OCI-LY1 (cell line): ENCODE data around the gene GPR33.

ENCODE experiments used
- H2AFZ ChIP-seq: fragments of 200-600 bp; sonication (generic), shearing (Covaris generic); 2 replicates; pipeline ENCODE4 v1.6.0; 2014; ENCODE audit warnings: antibody characterized with exemption, mild to moderate bottlenecking, low read length
- H3F3A ChIP-seq: fragments of 200-600 bp; sonication (generic), shearing (Covaris generic); 2 replicates; pipeline ENCODE4 v1.6.0; 2014; ENCODE audit warnings: mild to moderate bottlenecking, antibody characterized with exemption, low read length, moderate library complexity; ENCODE audit not compliant: insufficient read depth
- H3K27ac ChIP-seq: fragments of 200-600 bp; sonication (generic); 2 replicates; pipeline ENCODE4 v1.5.1; 2014; ENCODE audit warnings: low read length, mixed run types, mild to moderate bottlenecking, low read depth; ENCODE audit not compliant: poor library complexity, severe bottlenecking
- H3K27me3 ChIP-seq: fragments of 200-600 bp; sonication (generic); 2 replicates; pipeline ENCODE4 v1.6.0; 2014; ENCODE audit warnings: antibody characterized with exemption, mild to moderate bottlenecking, low read length, moderate library complexity; ENCODE audit not compliant: insufficient read depth
- H3K36me3 ChIP-seq: fragments of 200-600 bp; sonication (generic); 2 replicates; pipeline ENCODE4 v1.6.1; 2014; ENCODE audit warnings: mild to moderate bottlenecking, antibody characterized with exemption, low read length, moderate library complexity, mixed read lengths; ENCODE audit not compliant: insufficient read depth
- H3K4me1 ChIP-seq: fragments of 200-600 bp; sonication (generic); 2 replicates; pipeline ENCODE4 v1.5.1; 2014; ENCODE audit warnings: mild to moderate bottlenecking, low read length, moderate library complexity; ENCODE audit not compliant: insufficient read depth, severe bottlenecking
- H3K4me2 ChIP-seq: fragments of 200-600 bp; sonication (generic), shearing (Covaris generic); 2 replicates; pipeline ENCODE4 v1.6.1; 2014; ENCODE audit warnings: low read length
- H3K4me3 ChIP-seq: fragments of 200-600 bp; sonication (generic); 2 replicates; pipeline ENCODE4 v1.5.1; 2014; ENCODE audit warnings: low read length, low read depth, mild to moderate bottlenecking, mixed read lengths; ENCODE audit not compliant: poor library complexity, severe bottlenecking
- H3K79me2 ChIP-seq: fragments of 200-600 bp; shearing (Covaris generic); 2 replicates; pipeline ENCODE4 v1.6.1; 2016; ENCODE audit warnings: mixed run types, low read length, mixed read lengths; ENCODE audit not compliant: insufficient read depth
- H3K9ac ChIP-seq: fragments of 200-600 bp; sonication (generic), shearing (Covaris generic); 2 replicates; pipeline ENCODE4 v1.6.1; 2014; ENCODE audit warnings: mild to moderate bottlenecking, low read length, mixed read lengths
- H3K9me2 ChIP-seq: fragments of 200-600 bp; sonication (generic), shearing (Covaris generic); 2 replicates; pipeline ENCODE4 v1.6.1; 2014; ENCODE audit warnings: low read depth, mild to moderate bottlenecking, low read length, mixed read lengths
- H3K9me3 ChIP-seq: fragments of 200-600 bp; shearing (Covaris generic); 2 replicates; pipeline ENCODE4 v1.6.1; 2014; ENCODE audit warnings: low read length, mixed read lengths
- H4K20me1 ChIP-seq: fragments of 200-600 bp; sonication (generic), shearing (Covaris generic); 2 replicates; pipeline ENCODE4 v1.6.0; 2016; ENCODE audit warnings: mild to moderate bottlenecking, low read length; ENCODE audit not compliant: insufficient read depth
- CTCF ChIP-seq: fragments of 200-600 bp; sonication (generic), shearing (Covaris generic); IDR thresholded peaks from 2 replicates; pipeline ENCODE4 v1.5.1; 2017; ENCODE audit warnings: mild to moderate bottlenecking, antibody characterized with exemption, low read length, moderate library complexity, mixed read lengths
- EZH2 ChIP-seq: fragments of 200-600 bp; sonication (generic), shearing (Covaris generic); IDR thresholded peaks from 2 replicates; pipeline ENCODE4 v1.8.0; 2017; ENCODE audit warnings: borderline replicate concordance, mixed run types, mild to moderate bottlenecking, antibody characterized with exemption, low read length, moderate library complexity, mixed read lengths

Gene GPR33

GRCh38 chr14:31487886-31488285, at the start of gene GPR33:
Gene GPR33 (minus strand): TSS chr14:31488039. CDS start chr14:31483965, 4,074 bp downstream.
- TF ChIP-seq EZH2 (no peak), CTCF (no peak)
- Histone ChIP-seq H2AFZ (0 out of 2 replicates have a peak within 1 kb of the TSS, but pooled peaks have one; percentile 76), H3K4me1 (peaks cover 22% of the 10 kb centered on the region), H3K9me2 (no peaks in the 10 kb centered on the region), H4K20me1 (no peaks in the 10 kb centered on the region), H3K9me3 (no peaks in the 10 kb centered on the region), H3K36me3 (no peaks in the 10 kb centered on the region), H3K27ac (peak within 1 kb of the TSS; percentile 79), H3K4me2 (no peak within 1 kb of the TSS), H3K4me3 (no peak within 1 kb of the TSS), H3F3A (no peaks in the 10 kb centered on the region), H3K27me3 (no peaks in the 10 kb centered on the region), H3K9ac (no peak within 1 kb of the TSS), H3K79me2 (no peaks in the 10 kb centered on the region)

GRCh38 chr14:31536201-31536960, 48.5 kb upstream of the GPR33 start:
- Histone ChIP-seq H3K4me1 (no peaks in the 10 kb centered on the region), H3K9me2 (no peaks in the 10 kb centered on the region), H3K79me2 (no peaks in the 10 kb centered on the region), H2AFZ (no peak overlapping the region), H3K36me3 (no peaks in the 10 kb centered on the region), H4K20me1 (no peaks in the 10 kb centered on the region), H3K9ac (no peak overlapping the region), H3K9me3 (no peaks in the 10 kb centered on the region), H3F3A (no peaks in the 10 kb centered on the region), H3K27me3 (no peaks in the 10 kb centered on the region), H3K4me2 (no peak overlapping the region), H3K27ac (no peak overlapping the region), H3K4me3 (no peak overlapping the region)
- TF ChIP-seq EZH2 (no peak), CTCF (no peak)

GRCh38 chr14:31530136-31530535, 42.3 kb upstream of the GPR33 start:
- Histone ChIP-seq H4K20me1 (no peaks in the 10 kb centered on the region), H3K4me2 (no peak overlapping the region), H3K4me1 (no peaks in the 10 kb centered on the region), H3K79me2 (no peaks in the 10 kb centered on the region), H3K27ac (no peak overlapping the region), H3F3A (no peaks in the 10 kb centered on the region), H2AFZ (no peak overlapping the region), H3K9ac (no peak overlapping the region), H3K36me3 (no peaks in the 10 kb centered on the region), H3K9me3 (no peaks in the 10 kb centered on the region), H3K9me2 (no peaks in the 10 kb centered on the region), H3K27me3 (no peaks in the 10 kb centered on the region), H3K4me3 (no peak overlapping the region)
- TF ChIP-seq EZH2 (no peak), CTCF (no peak)
